B cell (primary cell): Measurements from ENCODE around the gene ALDH1L2. TPM values are rescaled to one million over a fixed set of nuclear protein-coding genes. Genes with fewer than 3 reads are reported as not detected.

ENCODE experiments used
- ATAC-seq: fragments of 200-7000 bp; cut with Tn5 transposase; one replicate; pipeline ENCODE4 v1.10.0; 2021; ENCODE audit warnings: low read depth, mild to moderate bottlenecking, moderate number of reproducible peaks, moderate library complexity
- CTCF ChIA-PET: fragments of 350-600 bp; sonication (Branson Sonifier 250); formaldehyde crosslinking; loops from one replicate; lab custom pipeline; 2021; ENCODE audit warnings: antibody characterized with exemption, inconsistent platforms; lab: Charles Lee
- POLR2A ChIA-PET: fragments of 350-600 bp; sonication (Branson Sonifier 250); formaldehyde crosslinking; loops from one replicate; lab custom pipeline; 2021; ENCODE audit warnings: antibody characterized with exemption; lab: Charles Lee
- DNase-seq: peaks from one replicate; pipeline ENCODE4 v3.0.0; 2013
- H2AFZ ChIP-seq: 2 replicates; pipeline ENCODE4 v1.6.1; 2012; ENCODE audit warnings: mild to moderate bottlenecking, low read depth, low read length; ENCODE audit not compliant: insufficient read depth, poor library complexity, severe bottlenecking
- H3K27ac ChIP-seq, 2 donors: 1 replicate in 1 of 2; 2 replicates in 1 of 2; pipeline ENCODE4 v1.5.1; 2012 to 2013; ENCODE audit warnings: low read length in 2 of 2, mild to moderate bottlenecking in 2 of 2, moderate library complexity in 1 of 2
- H3K27me3 ChIP-seq, 4 experiments: fragments of 200-600 bp in 1 of 4; sonication (generic) in 1 of 4; replicated peaks in 1 of 4; 1 replicate in 2 of 4; 2 replicates in 2 of 4; pipeline versions ENCODE4 v1.6.1 to v1.7.0; 2013 to 2016; ENCODE audit warnings: low read length in 3 of 4, mild to moderate bottlenecking in 2 of 4, mixed read lengths in 1 of 4, moderate library complexity in 1 of 4; ENCODE audit not compliant: insufficient read depth in 4 of 4, control insufficient read depth in 3 of 4; ENCODE audit errors: control extremely low read depth in 1 of 4
- H3K36me3 ChIP-seq, 2 experiments: replicated peaks in 1 of 2; 1 replicate in 1 of 2; 2 replicates in 1 of 2; pipeline versions ENCODE4 v1.6.1 to v1.7.1; 2013; ENCODE audit warnings: low read length in 1 of 2; ENCODE audit not compliant: insufficient read depth in 2 of 2, control insufficient read depth in 1 of 2; ENCODE audit errors: control extremely low read depth in 1 of 2, extremely low read depth in 1 of 2
- H3K4me1 ChIP-seq, 2 donors: fragments of 200-600 bp in 1 of 2; sonication (generic) in 1 of 2; 1 replicate in 1 of 2; 2 replicates in 1 of 2; pipeline versions ENCODE4 v1.5.1 to v1.6.1; 2013 to 2017; ENCODE audit warnings: low read length in 2 of 2; ENCODE audit not compliant: control insufficient read depth in 2 of 2, insufficient read depth in 2 of 2
- H3K4me2 ChIP-seq: replicated peaks from 2 replicates; pipeline ENCODE3; 2012; ENCODE audit warnings: mild to moderate bottlenecking, low read depth, low read length; ENCODE audit not compliant: poor library complexity, severe bottlenecking
- H3K4me3 ChIP-seq, 5 experiments: fragments of 200-600 bp in 1 of 5; sonication (generic) in 1 of 5; 1 replicate in 3 of 5; 2 replicates in 2 of 5; pipeline versions ENCODE4 v1.5.1 to v1.7.0; 2011 to 2016; ENCODE audit warnings: low read length in 4 of 5, mild to moderate bottlenecking in 4 of 5, low read depth in 2 of 5, control low read depth in 1 of 5, moderate library complexity in 1 of 5; ENCODE audit not compliant: insufficient read depth in 1 of 5; ENCODE audit errors: control extremely low read depth in 1 of 5, extremely low read depth in 1 of 5
- H3K79me2 ChIP-seq: fragments of 200-600 bp; sonication (generic); one replicate; pipeline ENCODE4 v1.6.0; 2016; ENCODE audit warnings: low read length; ENCODE audit not compliant: control insufficient read depth, insufficient read depth
- H3K9ac ChIP-seq: fragments of 200-600 bp; sonication (generic); 2 replicates; pipeline ENCODE4 v1.6.1; 2017; ENCODE audit warnings: mild to moderate bottlenecking, low read length, moderate library complexity
- H3K9me3 ChIP-seq, 3 donors: one replicate each; pipeline versions ENCODE4 v1.6.1 to v1.7.1; 2013; ENCODE audit warnings: low read length in 2 of 3; ENCODE audit not compliant: control insufficient read depth in 2 of 3, insufficient read depth in 1 of 3; ENCODE audit errors: control extremely low read depth in 1 of 3
- H4K20me1 ChIP-seq: 2 replicates; pipeline ENCODE4 v1.6.0; 2012; ENCODE audit warnings: mild to moderate bottlenecking, low read length; ENCODE audit not compliant: insufficient read depth, control insufficient read depth, poor library complexity, severe bottlenecking
- H3K27ac Mint-ChIP-seq: one replicate; pipeline ENCODE4 v1.8.0; 2021; ENCODE audit warnings: mixed read lengths
- H3K27me3 Mint-ChIP-seq: one replicate; pipeline ENCODE4 v1.8.0; 2021; ENCODE audit warnings: mixed read lengths
- H3K4me1 Mint-ChIP-seq: one replicate; pipeline ENCODE4 v1.8.0; 2021; ENCODE audit warnings: mixed read lengths
- H3K4me3 Mint-ChIP-seq: one replicate; pipeline ENCODE4 v1.8.0; 2021; ENCODE audit warnings: mixed read lengths
- H3K9me3 Mint-ChIP-seq: one replicate; pipeline ENCODE4 v1.8.0; 2022; ENCODE audit warnings: mixed read lengths; ENCODE audit not compliant: insufficient read depth
- EZH2 ChIP-seq: IDR thresholded peaks from 2 replicates; pipeline ENCODE4 v1.6.1; 2012; ENCODE audit warnings: borderline replicate concordance, low read depth, mild to moderate bottlenecking, moderate library complexity, low read length; ENCODE audit not compliant: insufficient read depth, poor library complexity, severe bottlenecking
- WGBS: methylation state at CpG from one replicate; pipeline ENCODE4 v1.1.5; 2013; ENCODE audit warnings: missing lambda C conversion rate; ENCODE audit not compliant: insufficient coverage; 5-methylcytosine and 5-hydroxymethylcytosine counted together
- intact Hi-C: fragments of 100-400 bp; cut with micrococcal nuclease; formaldehyde crosslinking; loops from one replicate; pipeline ENCODE4 v1.10.0; 2022
- polyA plus RNA-seq: library from polyadenylated mRNA; depleted of rRNA; stranded (reverse); fragments of >200 nt; gene quantifications from 2 replicates; pipeline ENCODE4 v1.2.3, GENCODE V29; 2012
- total RNA-seq, 2 donors: library from RNA; stranded (reverse); fragments of 120-200 nt in 1 of 2; gene quantifications; 1 replicate in 1 of 2; 2 replicates in 1 of 2; pipeline versions ENCODE4 v1.2.3 to v1.2.4, GENCODE V29; 2013 to 2022
- TF ChIP-seq, protein P1 (sequence below): fragments of 200-600 bp; IDR thresholded peaks from one replicate; pipeline ENCODE4 v1.8.0; 2022; ENCODE audit warnings: antibody characterized with exemption, mild to moderate bottlenecking

Gene ALDH1L2
- total and polyA plus RNA-seq, 2 donors (not counting 1 experiment from before 2014, with no cell fraction given), result 0.04 to 0.32 TPM

- intact Hi-C loops, result no loop called here
- no peaks in the 10 kb centered on the region for H3K9me3 Mint-ChIP-seq
- Histone ChIP-seq H3K27ac (no peak overlapping the region), H4K20me1 (no peaks in the 10 kb centered on the region), H2AFZ (no peak overlapping the region), H3K9me3 (peaks cover 0 to 6% (median 0%) of the 10 kb centered on the region in 3 donors), H3K36me3 (no peaks in the 10 kb centered on the region), H3K4me2 (no peak overlapping the region), H3K4me1 (peaks cover 24 to 32% of the 10 kb centered on the region in 2 donors), H3K4me3 (no peak overlapping the region), H3K79me2 (no peaks in the 10 kb centered on the region), H3K27me3 (no peaks in the 10 kb centered on the region), H3K9ac (no peak overlapping the region)
- 92% methylated on average over 8 of the region's 8 CpGs for WGBS
- ChIA-PET POLR2A (no interaction called here), CTCF (interaction anchor here (1.0 to 1.5 kb wide), 2 partner anchors 9 to 17 kb away, joined by 3 to 5 read pairs; no protein-coding TSS in a partner anchor)
- H3K27me3 Mint-ChIP-seq, result no peaks in the 10 kb centered on the region
- no peak overlapping the region for H3K4me3 Mint-ChIP-seq
- no peak for DNase-seq
- peaks cover 30% of the 10 kb centered on the region for H3K4me1 Mint-ChIP-seq
- ATAC-seq, result no peak
- no peak overlapping the region for H3K27ac Mint-ChIP-seq
- no peak for TF ChIP-seq EZH2
- TF ChIP-seq, protein P1, sequence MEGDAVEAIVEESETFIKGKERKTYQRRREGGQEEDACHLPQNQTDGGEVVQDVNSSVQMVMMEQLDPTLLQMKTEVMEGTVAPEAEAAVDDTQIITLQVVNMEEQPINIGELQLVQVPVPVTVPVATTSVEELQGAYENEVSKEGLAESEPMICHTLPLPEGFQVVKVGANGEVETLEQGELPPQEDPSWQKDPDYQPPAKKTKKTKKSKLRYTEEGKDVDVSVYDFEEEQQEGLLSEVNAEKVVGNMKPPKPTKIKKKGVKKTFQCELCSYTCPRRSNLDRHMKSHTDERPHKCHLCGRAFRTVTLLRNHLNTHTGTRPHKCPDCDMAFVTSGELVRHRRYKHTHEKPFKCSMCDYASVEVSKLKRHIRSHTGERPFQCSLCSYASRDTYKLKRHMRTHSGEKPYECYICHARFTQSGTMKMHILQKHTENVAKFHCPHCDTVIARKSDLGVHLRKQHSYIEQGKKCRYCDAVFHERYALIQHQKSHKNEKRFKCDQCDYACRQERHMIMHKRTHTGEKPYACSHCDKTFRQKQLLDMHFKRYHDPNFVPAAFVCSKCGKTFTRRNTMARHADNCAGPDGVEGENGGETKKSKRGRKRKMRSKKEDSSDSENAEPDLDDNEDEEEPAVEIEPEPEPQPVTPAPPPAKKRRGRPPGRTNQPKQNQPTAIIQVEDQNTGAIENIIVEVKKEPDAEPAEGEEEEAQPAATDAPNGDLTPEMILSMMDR, result no peak
Measured at GRCh38 chr12:104976703-104977102, 107.6 kb downstream of the ALDH1L2 start.

- H3K9ac ChIP-seq, result no peak overlapping the region
- TF ChIP-seq, protein P1, result no peak
- TF ChIP-seq EZH2, result no peak
- DNase-seq (no peak), ATAC-seq (no peak)
- Mint-ChIP-seq H3K27me3 (no peaks in the 10 kb centered on the region), H3K9me3 (no peaks in the 10 kb centered on the region), H3K27ac (peak overlapping the region; percentile 46), H3K4me1 (peaks cover 30% of the 10 kb centered on the region), H3K4me3 (peak overlapping the region; percentile 41)
- intact Hi-C loops, result no loop called here
- H3K36me3 ChIP-seq, result no peaks in the 10 kb centered on the region
- H3K4me1 ChIP-seq, result peaks cover 24 to 32% of the 10 kb centered on the region in 2 donors
- ChIA-PET CTCF (interaction anchor here (2.5 kb wide), 1 partner anchor 10 kb away, joined by 5 read pairs; the partner anchor contains the start of gene NOPCHAP1), POLR2A (interaction anchor here (1.7 kb wide), 1 partner anchor 17 kb away, joined by 6 read pairs; the partner anchor contains the start of gene SLC41A2)
- H3K79me2 ChIP-seq, result no peaks in the 10 kb centered on the region
- H3K4me2 ChIP-seq, result peak overlapping the region; percentile 5
- H3K27me3 ChIP-seq, result no peaks in the 10 kb centered on the region
- no CpG with 5 or more reads among the region's 4 CpGs for WGBS
- no peak overlapping the region for H3K4me3 ChIP-seq
- H3K9me3 ChIP-seq, result peaks cover 0 to 6% (median 0%) of the 10 kb centered on the region in 3 donors
- no peaks in the 10 kb centered on the region for H4K20me1 ChIP-seq
- H2AFZ ChIP-seq, result no peak overlapping the region
- peak overlapping the region in 1 of 2 donors; percentile 14 for H3K27ac ChIP-seq
Measured at GRCh38 chr12:104975587-104976343, 108.5 kb downstream of the ALDH1L2 start.
